ENCODE measurements around the gene GRID1. TPM values are rescaled to one million over a fixed set of nuclear protein-coding genes. Genes with fewer than 3 reads are reported as not detected.

The GRID1 gene
- total RNA-seq, 1 donor from 2014 or later, result 0.75 TPM

GRCh38 chr10:86024281-86025041 is 342.1 kb downstream of the GRID1 start:
- H4K20me1 ChIP-seq (ENCODE audit: insufficient read depth, low read length), result no peaks in the 10 kb centered on the region
- Mint-ChIP-seq H3K9me3 (ENCODE audit: unreplicated experiment) (no peaks in the 10 kb centered on the region), H3K27me3 (ENCODE audit: low read depth, unreplicated experiment) (peaks cover 3% of the 10 kb centered on the region), H3K36me3 (ENCODE audit: low read depth, unreplicated experiment) (no peaks in the 10 kb centered on the region), H3K4me1 (ENCODE audit: low read depth, unreplicated experiment) (no peaks in the 10 kb centered on the region), H3K27ac (ENCODE audit: unreplicated experiment) (no peak overlapping the region), H3K4me3 (ENCODE audit: unreplicated experiment) (no peak overlapping the region)
- H3K4me3 ChIP-seq (ENCODE audit: insufficient read depth, low read depth, low read length), result no peak overlapping the region
- TF ChIP-seq CTCF (IDR thresholded peaks at IDR 0.05; ENCODE audit: insufficient read depth, low read depth, low read length) (no peak), EZH2 (IDR thresholded peaks at IDR 0.05; ENCODE audit: insufficient read depth, low read length) (no peak)
- H3K36me3 ChIP-seq (ENCODE audit: insufficient read depth, low read length), result no peaks in the 10 kb centered on the region
- no peak overlapping the region for H3K9ac ChIP-seq (ENCODE audit: low read length)
- no peak for DNase-seq (ENCODE audit: low read depth)
- no peak overlapping the region for H2AFZ ChIP-seq (ENCODE audit: low read depth, low read length)
- H3K27ac ChIP-seq (ENCODE audit: low read depth, low read length), result no peak overlapping the region
- H3K27me3 ChIP-seq (ENCODE audit: insufficient read depth, low read length), result no peaks in the 10 kb centered on the region
- H3K79me2 ChIP-seq (ENCODE audit: insufficient read depth, low read length), result no peaks in the 10 kb centered on the region
- no peaks in the 10 kb centered on the region for H3K4me1 ChIP-seq (ENCODE audit: insufficient read depth, low read length)
- H3K4me2 ChIP-seq (ENCODE audit: low read length), result no peak overlapping the region
- no peak for FAIRE-seq
- H3K9me3 ChIP-seq (ENCODE audit: insufficient read depth, low read depth, low read length), result peaks cover 2% of the 10 kb centered on the region

- FAIRE-seq, result no peak
- Histone ChIP-seq H3K9me3 (ENCODE audit: insufficient read depth, low read depth, low read length) (peaks cover 2% of the 10 kb centered on the region), H3K36me3 (ENCODE audit: insufficient read depth, low read length) (no peaks in the 10 kb centered on the region), H3K27ac (ENCODE audit: low read depth, low read length) (no peak overlapping the region), H4K20me1 (ENCODE audit: insufficient read depth, low read length) (no peaks in the 10 kb centered on the region), H3K4me1 (ENCODE audit: insufficient read depth, low read length) (no peaks in the 10 kb centered on the region), H3K4me3 (ENCODE audit: insufficient read depth, low read depth, low read length) (no peak overlapping the region), H3K79me2 (ENCODE audit: insufficient read depth, low read length) (no peaks in the 10 kb centered on the region), H3K4me2 (ENCODE audit: low read length) (no peak overlapping the region), H3K27me3 (ENCODE audit: insufficient read depth, low read length) (no peaks in the 10 kb centered on the region), H3K9ac (ENCODE audit: low read length) (no peak overlapping the region), H2AFZ (ENCODE audit: low read depth, low read length) (no peak overlapping the region)
- TF ChIP-seq EZH2 (IDR thresholded peaks at IDR 0.05; ENCODE audit: insufficient read depth, low read length) (no peak), CTCF (IDR thresholded peaks at IDR 0.05; ENCODE audit: insufficient read depth, low read depth, low read length) (no peak)
- H3K9me3 Mint-ChIP-seq (ENCODE audit: unreplicated experiment), result no peaks in the 10 kb centered on the region
- no peak overlapping the region for H3K27ac Mint-ChIP-seq (ENCODE audit: unreplicated experiment)
- no peak overlapping the region for H3K4me3 Mint-ChIP-seq (ENCODE audit: unreplicated experiment)
- peaks cover 3% of the 10 kb centered on the region for H3K27me3 Mint-ChIP-seq (ENCODE audit: low read depth, unreplicated experiment)
- H3K36me3 Mint-ChIP-seq (ENCODE audit: low read depth, unreplicated experiment), result no peaks in the 10 kb centered on the region
- H3K4me1 Mint-ChIP-seq (ENCODE audit: low read depth, unreplicated experiment), result no peaks in the 10 kb centered on the region
- DNase-seq (ENCODE audit: low read depth), result no peak
Observed at GRCh38 chr10:86023931-86024280, 342.7 kb downstream of the GRID1 start.

DNA sequence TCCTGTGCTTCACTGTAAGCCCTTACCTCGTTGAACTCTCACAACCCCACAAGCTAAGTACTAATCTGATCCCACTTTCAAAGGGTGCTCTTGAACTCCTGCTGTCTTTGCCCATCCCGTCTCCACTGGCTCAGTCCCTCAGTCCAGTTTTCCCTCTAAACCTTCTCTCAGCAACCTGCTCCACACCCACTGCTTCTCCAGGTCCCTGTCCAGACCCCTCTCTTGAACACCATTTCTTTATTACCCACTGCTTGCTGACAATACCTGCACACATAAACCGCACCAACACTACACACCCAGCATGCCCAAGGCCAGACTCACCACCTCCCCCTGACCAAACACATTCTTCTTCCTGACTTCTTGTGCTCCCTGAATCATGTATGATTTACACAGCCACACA is 343.3 kb downstream of the GRID1 start:
- FAIRE-seq (no peak), DNase-seq (ENCODE audit: low read depth) (no peak)
- no peak overlapping the region for H3K27ac ChIP-seq (ENCODE audit: low read depth, low read length)
- H3K4me1 ChIP-seq (ENCODE audit: insufficient read depth, low read length), result no peaks in the 10 kb centered on the region
- Mint-ChIP-seq H3K4me1 (ENCODE audit: low read depth, unreplicated experiment) (no peaks in the 10 kb centered on the region), H3K27ac (ENCODE audit: unreplicated experiment) (no peak overlapping the region), H3K9me3 (ENCODE audit: unreplicated experiment) (no peaks in the 10 kb centered on the region), H3K4me3 (ENCODE audit: unreplicated experiment) (no peak overlapping the region), H3K36me3 (ENCODE audit: low read depth, unreplicated experiment) (no peaks in the 10 kb centered on the region), H3K27me3 (ENCODE audit: low read depth, unreplicated experiment) (peaks cover 3% of the 10 kb centered on the region)
- H3K9me3 ChIP-seq (ENCODE audit: insufficient read depth, low read depth, low read length), result peaks cover 2% of the 10 kb centered on the region
- H3K36me3 ChIP-seq (ENCODE audit: insufficient read depth, low read length), result no peaks in the 10 kb centered on the region
- no peaks in the 10 kb centered on the region for H4K20me1 ChIP-seq (ENCODE audit: insufficient read depth, low read length)
- H3K79me2 ChIP-seq (ENCODE audit: insufficient read depth, low read length), result no peaks in the 10 kb centered on the region
- H3K27me3 ChIP-seq (ENCODE audit: insufficient read depth, low read length), result no peaks in the 10 kb centered on the region
- no peak overlapping the region for H2AFZ ChIP-seq (ENCODE audit: low read depth, low read length)
- H3K9ac ChIP-seq (ENCODE audit: low read length), result no peak overlapping the region
- H3K4me2 ChIP-seq (ENCODE audit: low read length), result no peak overlapping the region
- H3K4me3 ChIP-seq (ENCODE audit: insufficient read depth, low read depth, low read length), result no peak overlapping the region
- TF ChIP-seq EZH2 (IDR thresholded peaks at IDR 0.05; ENCODE audit: insufficient read depth, low read length) (no peak), CTCF (IDR thresholded peaks at IDR 0.05; ENCODE audit: insufficient read depth, low read depth, low read length) (no peak)
